DND-41 (cell line): ENCODE measurements around the gene ZNF236.

Experiments used
- ATAC-seq: fragments of 200-7000 bp; cut with Tn5 transposase; 3 replicates; pipeline ENCODE4 v1.9.1; 2021; ENCODE audit warnings: low read depth; ENCODE audit not compliant: insufficient read depth
- DNase-seq: peaks from one replicate; pipeline ENCODE4 v3.0.0-alpha.2; 2020
- H2AFZ ChIP-seq: 2 replicates; pipeline ENCODE4 v1.6.0; 2012; ENCODE audit warnings: low read depth, low read length
- H3K27ac ChIP-seq: 2 replicates; pipeline ENCODE4 v1.5.1; 2012; ENCODE audit warnings: low read length, inconsistent platforms
- H3K27me3 ChIP-seq: fragments of 200-600 bp; sonication (generic); 2 replicates; pipeline ENCODE4 v1.6.0; 2012; ENCODE audit warnings: low read length, mild to moderate bottlenecking, inconsistent platforms; ENCODE audit not compliant: insufficient read depth, poor library complexity
- H3K36me3 ChIP-seq: 2 replicates; pipeline ENCODE4 v1.5.1; 2012; ENCODE audit warnings: low read length, inconsistent platforms; ENCODE audit not compliant: insufficient read depth
- H3K4me1 ChIP-seq: 2 replicates; pipeline ENCODE4 v1.5.1; 2012; ENCODE audit warnings: mild to moderate bottlenecking, low read length; ENCODE audit not compliant: insufficient read depth
- H3K4me2 ChIP-seq: 2 replicates; pipeline ENCODE4 v1.6.0; 2012; ENCODE audit warnings: mild to moderate bottlenecking, moderate library complexity, low read length, inconsistent platforms; ENCODE audit not compliant: insufficient read depth
- H3K4me3 ChIP-seq, 2 experiments: fragments of 200-600 bp in 1 of 2; shearing (Covaris generic) in 1 of 2; 2 replicates each; pipeline ENCODE4 v1.5.1; 2012 to 2016; ENCODE audit warnings: inconsistent platforms in 2 of 2, low read length in 2 of 2, mild to moderate bottlenecking in 2 of 2, low read depth in 1 of 2, moderate library complexity in 1 of 2
- H3K79me2 ChIP-seq: 2 replicates; pipeline ENCODE4 v1.6.0; 2012; ENCODE audit warnings: low read length, inconsistent platforms; ENCODE audit not compliant: insufficient read depth
- H3K9ac ChIP-seq: 2 replicates; pipeline ENCODE4 v1.6.0; 2012; ENCODE audit warnings: low read depth, mild to moderate bottlenecking, inconsistent platforms, low read length, moderate library complexity
- H3K9me3 ChIP-seq: 2 replicates; pipeline ENCODE4 v1.5.1; 2012; ENCODE audit warnings: low read length, moderate library complexity, mild to moderate bottlenecking, inconsistent platforms; ENCODE audit not compliant: insufficient read depth, severe bottlenecking
- H4K20me1 ChIP-seq: 2 replicates; pipeline ENCODE4 v1.6.0; 2012; ENCODE audit warnings: low read length; ENCODE audit not compliant: insufficient read depth
- CTCF ChIP-seq: IDR thresholded peaks from 2 replicates; pipeline ENCODE4 v1.5.1; 2012; ENCODE audit warnings: borderline replicate concordance, low read length, moderate library complexity, mild to moderate bottlenecking; ENCODE audit not compliant: poor library complexity, severe bottlenecking; ENCODE audit errors: extremely low read depth
- EZH2 ChIP-seq: IDR thresholded peaks from 3 replicates; pipeline ENCODE4 v1.6.1; 2012; ENCODE audit warnings: borderline replicate concordance, low read depth, mild to moderate bottlenecking, moderate library complexity, low read length, inconsistent platforms; ENCODE audit not compliant: severe bottlenecking

ZNF236 gene

GRCh38 chr18:77013811-77014521 is 191.6 kb downstream of the ZNF236 start:
- no peak for TF ChIP-seq CTCF
- no peak for TF ChIP-seq EZH2

GRCh38 chr18:77014538-77014937 is 192.2 kb downstream of the ZNF236 start:
- H2AFZ ChIP-seq = no peak overlapping the region
- H3K4me1 ChIP-seq = no peaks in the 10 kb centered on the region
- peaks cover 3% of the 10 kb centered on the region; the same call in 1 of the 2 replicates for H4K20me1 ChIP-seq
- peaks cover 60% of the 10 kb centered on the region for H3K36me3 ChIP-seq
- no peak overlapping the region for H3K4me3 ChIP-seq
- peaks cover 6% of the 10 kb centered on the region; the same call in 1 of the 2 replicates for H3K79me2 ChIP-seq
- ATAC-seq (no peak), DNase-seq (no peak)
- H3K27me3 ChIP-seq = no peaks in the 10 kb centered on the region
- no peak overlapping the region for H3K4me2 ChIP-seq
- no peaks in the 10 kb centered on the region for H3K9me3 ChIP-seq
- no peak overlapping the region for H3K9ac ChIP-seq
- TF ChIP-seq EZH2 (no peak), CTCF (no peak)
- no peak overlapping the region for H3K27ac ChIP-seq

More at GRCh38 chr18:77013811-77014521, 191.6 kb downstream of the ZNF236 start:
- no peak overlapping the region for H3K27ac ChIP-seq
- H3K4me2 ChIP-seq = no peak overlapping the region
- H3K36me3 ChIP-seq = peaks cover 60% of the 10 kb centered on the region
- peaks cover 3% of the 10 kb centered on the region; the same call in 1 of the 2 replicates for H4K20me1 ChIP-seq
- DNase-seq (no peak), ATAC-seq (no peak)
- no peaks in the 10 kb centered on the region for H3K4me1 ChIP-seq
- H2AFZ ChIP-seq = no peak overlapping the region
- H3K9ac ChIP-seq = no peak overlapping the region
- no peak overlapping the region for H3K4me3 ChIP-seq
- H3K9me3 ChIP-seq = no peaks in the 10 kb centered on the region
- H3K79me2 ChIP-seq = peaks cover 6% of the 10 kb centered on the region; the same call in 1 of the 2 replicates
- H3K27me3 ChIP-seq = no peaks in the 10 kb centered on the region

GRCh38 chr18:77015169-77015568 is 192.8 kb downstream of the ZNF236 start:
- H3K9ac ChIP-seq = no peak overlapping the region
- peaks cover 6% of the 10 kb centered on the region; the same call in 1 of the 2 replicates for H3K79me2 ChIP-seq
- no peaks in the 10 kb centered on the region for H3K4me1 ChIP-seq
- H3K27me3 ChIP-seq = no peaks in the 10 kb centered on the region
- DNase-seq = no peak
- H3K9me3 ChIP-seq = no peaks in the 10 kb centered on the region
- no peak overlapping the region for H3K4me2 ChIP-seq
- H4K20me1 ChIP-seq = peaks cover 3% of the 10 kb centered on the region; the same call in 1 of the 2 replicates
- TF ChIP-seq CTCF (no peak), EZH2 (no peak)
- H2AFZ ChIP-seq = no peak overlapping the region
- no peak overlapping the region for H3K4me3 ChIP-seq
- ATAC-seq = no peak
- peaks cover 61% of the 10 kb centered on the region for H3K36me3 ChIP-seq
- H3K27ac ChIP-seq = no peak overlapping the region
